ENCODE results near the gene FRMD4B.

DNA sequence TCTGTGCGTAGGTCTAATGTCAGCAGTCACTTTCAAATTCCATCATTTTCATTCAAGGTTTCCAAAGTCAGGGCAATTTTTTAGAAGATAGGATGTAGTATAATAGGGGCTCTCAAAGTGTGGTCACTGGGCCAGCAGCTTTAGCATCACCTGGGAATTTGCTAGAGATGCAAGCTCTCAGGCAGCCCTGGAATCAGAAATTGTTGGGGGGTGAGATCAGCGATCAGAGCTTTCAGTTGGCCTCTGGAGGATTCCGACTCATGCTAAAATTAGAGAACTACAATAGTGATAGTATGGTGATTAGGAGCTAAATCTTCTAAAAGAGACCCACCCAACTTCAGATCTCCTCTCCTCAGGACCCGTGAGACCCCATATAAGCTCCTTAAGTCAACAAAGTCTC is 2.4 kb upstream of the FRMD4B start:
- TF ChIP-seq POLR2A (IDR thresholded peaks at IDR 0.05) = no peak
- TF ChIP-seq, protein P1, sequence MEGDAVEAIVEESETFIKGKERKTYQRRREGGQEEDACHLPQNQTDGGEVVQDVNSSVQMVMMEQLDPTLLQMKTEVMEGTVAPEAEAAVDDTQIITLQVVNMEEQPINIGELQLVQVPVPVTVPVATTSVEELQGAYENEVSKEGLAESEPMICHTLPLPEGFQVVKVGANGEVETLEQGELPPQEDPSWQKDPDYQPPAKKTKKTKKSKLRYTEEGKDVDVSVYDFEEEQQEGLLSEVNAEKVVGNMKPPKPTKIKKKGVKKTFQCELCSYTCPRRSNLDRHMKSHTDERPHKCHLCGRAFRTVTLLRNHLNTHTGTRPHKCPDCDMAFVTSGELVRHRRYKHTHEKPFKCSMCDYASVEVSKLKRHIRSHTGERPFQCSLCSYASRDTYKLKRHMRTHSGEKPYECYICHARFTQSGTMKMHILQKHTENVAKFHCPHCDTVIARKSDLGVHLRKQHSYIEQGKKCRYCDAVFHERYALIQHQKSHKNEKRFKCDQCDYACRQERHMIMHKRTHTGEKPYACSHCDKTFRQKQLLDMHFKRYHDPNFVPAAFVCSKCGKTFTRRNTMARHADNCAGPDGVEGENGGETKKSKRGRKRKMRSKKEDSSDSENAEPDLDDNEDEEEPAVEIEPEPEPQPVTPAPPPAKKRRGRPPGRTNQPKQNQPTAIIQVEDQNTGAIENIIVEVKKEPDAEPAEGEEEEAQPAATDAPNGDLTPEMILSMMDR (IDR thresholded peaks at IDR 0.05) = no peak
